Measurements from ENCODE around the gene MORN2. TPM values are rescaled to one million over a fixed set of nuclear protein-coding genes. Genes with fewer than 3 reads are reported as not detected.

Gene MORN2

DNA sequence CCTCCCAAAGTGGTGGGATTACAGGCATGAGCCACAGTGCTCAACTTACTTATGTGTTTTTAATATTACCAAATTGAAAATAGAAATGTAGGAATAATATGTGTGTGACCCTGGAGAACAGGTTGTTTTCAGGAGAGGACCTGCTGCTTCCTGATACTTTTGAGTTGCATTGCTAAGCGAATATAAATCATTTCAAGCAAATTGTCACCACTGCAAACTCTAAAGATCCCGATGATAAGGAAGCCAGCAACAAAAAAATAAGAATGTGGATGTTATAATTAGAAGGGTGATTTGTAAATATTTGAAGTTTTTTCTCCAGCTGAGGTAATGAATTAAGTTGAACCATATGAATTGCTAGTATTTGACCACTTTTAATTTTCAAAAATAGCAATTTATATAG is 54.8 kb downstream of the MORN2 start:
- H3K4me1 ChIP-seq (ENCODE audit: control insufficient read depth, insufficient read depth, low read length): no peaks in the 10 kb centered on the region
- no peaks in the 10 kb centered on the region for H3K9me3 ChIP-seq (replicated peaks; ENCODE audit: low read length)
- no peaks in the 10 kb centered on the region for H3K36me3 ChIP-seq (ENCODE audit: insufficient read depth, low read length)
- no peaks in the 10 kb centered on the region for H3K27me3 ChIP-seq (ENCODE audit: control insufficient read depth, insufficient read depth, low read length)
- H3K4me3 ChIP-seq (ENCODE audit: low read length): no peak overlapping the region
- no peak overlapping the region for H3K4me2 ChIP-seq (ENCODE audit: low read length)
- no peak overlapping the region for H3K9ac ChIP-seq (ENCODE audit: low read depth, low read length)

Small RNA genes lying within 50 kb of the gene (small RNA-seq; reads per million reads assigned to genes)
- gene RNU6-851P: not detected
